GM19372 (cell line): ENCODE measurements around the gene CDC40.
"Not testable (repeated sequence)": the region's sequence is repeated elsewhere in the genome, so short reads cannot be mapped to it uniquely, and the experiment has no call there.

ENCODE experiments used
- ATAC-seq: cut with Tn5 transposase; IDR thresholded peaks from one replicate; pipeline ENCODE4 v1.9.1; 2021; ENCODE audit warnings: mild to moderate bottlenecking, low read depth, moderate library complexity; ENCODE audit not compliant: unreplicated experiment

The CDC40 gene

GRCh38 chr6:110266996-110267395, 86.8 kb downstream of the CDC40 start:
- no peak for ATAC-seq

- no peak for ATAC-seq
Observed at GRCh38 chr6:110269623-110270022, 89.4 kb downstream of the CDC40 start.

GRCh38 chr6:110270165-110270564, 89.9 kb downstream of the CDC40 start:
- no peak for ATAC-seq

- no peak for ATAC-seq
Observed at GRCh38 chr6:110271732-110272022, 91.5 kb downstream of the CDC40 start.

DNA sequence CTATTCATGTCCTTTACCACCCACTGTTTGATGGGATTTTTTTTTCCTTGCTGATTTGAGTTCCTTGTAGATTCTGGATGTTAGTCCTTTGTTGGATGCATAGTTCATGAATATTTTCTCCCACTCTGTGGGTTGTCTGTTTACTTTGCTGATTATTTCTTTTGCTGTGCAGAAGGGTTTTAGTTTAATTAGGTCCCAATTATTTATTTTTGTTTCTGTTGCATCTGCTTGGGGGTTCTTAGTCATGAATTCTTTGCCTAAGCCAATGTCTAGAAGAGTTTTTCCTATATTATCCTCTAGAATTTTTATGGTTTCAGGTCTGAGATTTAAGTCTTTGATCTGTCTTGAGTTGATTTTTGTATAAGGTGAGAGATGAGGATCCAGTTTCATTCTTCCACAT, 92.6 kb downstream of the CDC40 start:
- not testable (repeated sequence) for ATAC-seq

GRCh38 chr6:110277100-110277665, 97.0 kb downstream of the CDC40 start:
- ATAC-seq: no peak
